GM23248 (cell line): ENCODE data around the gene SIPA1.

ENCODE experiments used
- EZH2 ChIP-seq: fragments of 200-600 bp; sonication (generic); IDR thresholded peaks from 2 replicates; pipeline ENCODE4 v1.6.1; 2018; ENCODE audit warnings: antibody characterized with exemption, mild to moderate bottlenecking; ENCODE audit not compliant: insufficient read depth, poor library complexity, severe bottlenecking
- EZH2phosphoT487 ChIP-seq: fragments of 200-600 bp; sonication (generic); IDR thresholded peaks from 2 replicates; pipeline ENCODE4 v1.6.1; 2018; ENCODE audit warnings: antibody characterized with exemption, moderate library complexity, mild to moderate bottlenecking, low read depth; ENCODE audit not compliant: insufficient read depth

DNA sequence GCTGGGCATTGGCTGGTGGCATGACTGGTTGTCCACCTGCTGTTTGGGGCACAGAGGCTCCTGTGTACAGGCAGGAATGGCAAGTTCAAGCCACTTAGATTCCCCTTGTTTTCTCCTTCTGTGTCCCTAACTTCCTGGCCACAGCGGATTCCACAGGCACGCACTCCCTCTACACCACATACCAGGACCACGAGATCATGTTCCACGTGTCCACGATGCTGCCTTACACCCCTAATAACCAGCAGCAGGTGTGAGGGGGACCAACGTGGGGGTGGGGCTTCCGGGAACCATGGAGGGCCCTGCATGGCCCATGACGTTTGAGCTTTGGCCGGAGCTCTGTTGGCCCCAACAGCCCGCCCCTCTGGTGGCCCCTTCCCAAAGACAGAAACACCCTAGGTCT, 7.8 kb downstream of the SIPA1 start:
- no peak for TF ChIP-seq EZH2
- TF ChIP-seq EZH2phosphoT487 = no peak
